ENCODE measurements around the gene POLR2I. TPM values are rescaled to one million over a fixed set of nuclear protein-coding genes. Genes with fewer than 3 reads are reported as not detected.
"Not testable (repeated sequence)": the region's sequence is repeated elsewhere in the genome, so short reads cannot be mapped to it uniquely, and the experiment has no call there.

The POLR2I gene
- total RNA-seq, 1 donor from 2014 or later, result 37.6 TPM

- H3K4me1 ChIP-seq, result peaks cover 31% of the 10 kb centered on the region
- H3K27ac ChIP-seq, result peak overlapping the region; percentile 97
- DNase-seq (no peak), ATAC-seq (no peak)
- peak overlapping the region; percentile 78 for H3K4me3 ChIP-seq
- H3K9me3 ChIP-seq, result no peaks in the 10 kb centered on the region
- H3K36me3 ChIP-seq, result peaks cover 23% of the 10 kb centered on the region
- no peak for TF ChIP-seq CTCF (IDR thresholded peaks at IDR 0.05)
- intact Hi-C loops (cut with DNase I), result no loop called here
- no peaks in the 10 kb centered on the region for H3K27me3 ChIP-seq
Measured at GRCh38 chr19:36139120-36139472, 24.4 kb upstream of the POLR2I start.

- no peak for TF ChIP-seq CTCF (IDR thresholded peaks at IDR 0.05)
- peak overlapping the region; percentile 80 for H3K27ac ChIP-seq
- H3K36me3 ChIP-seq, result peaks cover 4% of the 10 kb centered on the region
- no peaks in the 10 kb centered on the region for H3K27me3 ChIP-seq
- no peak overlapping the region for H3K4me3 ChIP-seq
- peaks cover 31% of the 10 kb centered on the region for H3K4me1 ChIP-seq
- no peaks in the 10 kb centered on the region for H3K9me3 ChIP-seq
- ATAC-seq (peak; percentile 58), DNase-seq (peak; percentile 80)
- intact Hi-C loops (cut with DNase I), result no loop called here
Measured at GRCh38 chr19:36136964-36137686, 22.4 kb upstream of the POLR2I start.

GRCh38 chr19:36134867-36135266, 20.2 kb upstream of the POLR2I start:
- H3K4me1 ChIP-seq, result peaks cover 24% of the 10 kb centered on the region
- H3K27ac ChIP-seq; ATAC-seq; DNase-seq; H3K27me3 ChIP-seq; intact Hi-C loops (cut with DNase I); H3K36me3 ChIP-seq; H3K4me3 ChIP-seq; H3K9me3 ChIP-seq: not testable (repeated sequence)

- H3K4me1 ChIP-seq, result peaks cover 18% of the 10 kb centered on the region
- H3K36me3 ChIP-seq; intact Hi-C loops (cut with DNase I); ATAC-seq; H3K27me3 ChIP-seq; H3K4me3 ChIP-seq; H3K9me3 ChIP-seq: not testable (repeated sequence)
- H3K27ac ChIP-seq, result peak overlapping the region; percentile 42
- DNase-seq, result peak; percentile 81
Measured at GRCh38 chr19:36131221-36131620, 16.5 kb upstream of the POLR2I start.

GRCh38 chr19:36128392-36128736, 13.7 kb upstream of the POLR2I start:
- Histone ChIP-seq H3K9me3 (no peaks in the 10 kb centered on the region), H3K36me3 (peaks cover 22% of the 10 kb centered on the region), H3K4me1 (peaks cover 18% of the 10 kb centered on the region), H3K4me3 (peak overlapping the region; percentile 51), H3K27ac (peak overlapping the region; percentile 89), H3K27me3 (no peaks in the 10 kb centered on the region)
- intact Hi-C loops (cut with DNase I), result loop anchor here (5.0 kb wide), 1 partner anchor 39 kb away; no protein-coding TSS in a partner anchor
- ATAC-seq (peak; percentile 34), DNase-seq (no peak)
- no peak for TF ChIP-seq CTCF (IDR thresholded peaks at IDR 0.05)

GRCh38 chr19:36125557-36125956, 10.9 kb upstream of the POLR2I start:
- no peak for DNase-seq
- peaks cover 15% of the 10 kb centered on the region for H3K4me1 ChIP-seq
- H3K27me3 ChIP-seq, result no peaks in the 10 kb centered on the region
- H3K4me3 ChIP-seq, result no peak overlapping the region
- no peak for TF ChIP-seq CTCF (IDR thresholded peaks at IDR 0.05)
- H3K27ac ChIP-seq, result no peak overlapping the region
- intact Hi-C loops (cut with DNase I), result loop anchor here (5.0 kb wide), 1 partner anchor 42 kb away; no protein-coding TSS in a partner anchor
- no peaks in the 10 kb centered on the region for H3K9me3 ChIP-seq
- H3K36me3 ChIP-seq, result peaks cover 43% of the 10 kb centered on the region
- no peak for ATAC-seq
